ENCODE measurements around the gene NEU1. TPM values are rescaled to one million over a fixed set of nuclear protein-coding genes. Genes with fewer than 3 reads are reported as not detected.

Gene NEU1
- total RNA-seq, 1 experiment from 2014 or later = 34.3 TPM

DNA sequence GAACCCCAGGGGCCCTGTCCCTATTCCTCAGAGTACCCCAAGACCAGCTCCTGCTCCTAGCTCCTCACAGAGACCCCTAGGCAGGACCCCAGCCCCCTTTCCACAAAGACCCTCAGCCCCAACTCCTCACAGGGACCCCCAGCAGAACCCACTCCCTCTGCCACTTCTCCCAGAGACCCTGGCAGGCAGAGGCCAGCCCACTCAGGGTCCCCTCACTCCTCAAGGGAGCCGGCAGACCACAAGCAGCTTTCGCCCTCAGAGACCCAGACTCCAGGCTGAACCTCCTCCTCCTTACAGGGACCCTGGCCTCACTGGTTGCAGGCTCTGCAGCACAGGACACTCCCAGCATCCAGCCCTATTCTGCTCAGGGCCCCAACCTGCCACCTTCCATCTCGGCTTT is 15.6 kb upstream of the NEU1 start:
- no peak overlapping the region for H3K4me3 ChIP-seq (ENCODE audit: low read depth, low read length, poor library complexity, severe bottlenecking)
- no TSS peak for BruUV-seq (replicated peaks)
- no peak for TF ChIP-seq EZH2 (IDR thresholded peaks at IDR 0.05; ENCODE audit: borderline replicate concordance, low read depth, low read length, poor library complexity, severe bottlenecking)
- ChIA-PET CTCF (no interaction called here), POLR2A (ENCODE audit: low non-redundant PET) (no interaction called here)
- no peaks in the 10 kb centered on the region for H3K4me1 ChIP-seq (ENCODE audit: insufficient read depth, low read length, poor library complexity, severe bottlenecking)
- no peak for DNase-seq (ENCODE audit: low spot score)
- no peaks in the 10 kb centered on the region for H3K9me3 ChIP-seq (ENCODE audit: low read depth, low read length, poor library complexity, severe bottlenecking)
- H3K27ac ChIP-seq (ENCODE audit: low read depth, low read length, poor library complexity, severe bottlenecking) = no peak overlapping the region
- H3K36me3 ChIP-seq (ENCODE audit: insufficient read depth, low read length, poor library complexity, severe bottlenecking) = peaks cover 35% of the 10 kb centered on the region
- no peaks in the 10 kb centered on the region for H3K27me3 ChIP-seq (replicated peaks; ENCODE audit: insufficient read depth, low read depth, low read length, poor library complexity)
- intact Hi-C loops (cut with micrococcal nuclease; ENCODE audit: unreplicated experiment) = no loop called here

DNA sequence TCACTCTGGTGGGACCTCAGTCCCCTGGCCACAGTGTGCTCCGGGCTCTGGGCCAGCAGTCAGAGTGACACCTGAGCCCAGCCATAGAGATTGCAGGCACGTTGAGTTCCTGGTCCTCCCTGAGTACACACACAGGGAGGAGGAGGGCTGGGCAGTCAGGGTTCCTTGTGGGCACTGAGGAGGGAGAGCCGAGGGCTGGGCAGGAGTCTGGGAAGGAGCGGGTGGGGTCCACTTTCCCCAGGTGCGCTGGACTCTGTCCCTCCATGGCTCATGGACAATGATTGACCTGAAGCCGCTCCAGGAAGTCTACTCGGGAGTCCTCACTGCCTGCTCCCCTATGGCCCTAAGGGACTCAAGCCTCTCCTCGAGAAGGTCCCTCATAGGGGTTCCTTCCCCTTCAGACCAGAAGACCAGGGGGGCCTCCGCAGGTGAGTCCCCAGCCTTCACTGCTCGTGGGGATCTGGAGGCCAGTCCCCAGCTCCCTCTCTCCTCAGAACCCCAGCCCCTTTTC is 15.1 kb upstream of the NEU1 start:
- Histone ChIP-seq H3K9me3 (ENCODE audit: low read depth, low read length, poor library complexity, severe bottlenecking) (no peaks in the 10 kb centered on the region), H3K27ac (ENCODE audit: low read depth, low read length, poor library complexity, severe bottlenecking) (no peak overlapping the region), H3K36me3 (ENCODE audit: insufficient read depth, low read length, poor library complexity, severe bottlenecking) (peaks cover 30% of the 10 kb centered on the region), H3K4me3 (ENCODE audit: low read depth, low read length, poor library complexity, severe bottlenecking) (no peak overlapping the region), H3K27me3 (replicated peaks; ENCODE audit: insufficient read depth, low read depth, low read length, poor library complexity) (no peaks in the 10 kb centered on the region), H3K4me1 (ENCODE audit: insufficient read depth, low read length, poor library complexity, severe bottlenecking) (no peaks in the 10 kb centered on the region)
- intact Hi-C loops (cut with micrococcal nuclease; ENCODE audit: unreplicated experiment) = no loop called here
- DNase-seq (ENCODE audit: low spot score) = no peak
- BruUV-seq (replicated peaks) = no TSS peak
- CTCF ChIA-PET = no interaction called here
- POLR2A ChIA-PET (ENCODE audit: low non-redundant PET) = no interaction called here
- TF ChIP-seq CTCF (conservative IDR thresholded peaks at IDR 0.05; ENCODE audit: low read depth, low read length) = no peak
- no peak for TF ChIP-seq EZH2 (IDR thresholded peaks at IDR 0.05; ENCODE audit: borderline replicate concordance, low read depth, low read length, poor library complexity, severe bottlenecking)

DNA sequence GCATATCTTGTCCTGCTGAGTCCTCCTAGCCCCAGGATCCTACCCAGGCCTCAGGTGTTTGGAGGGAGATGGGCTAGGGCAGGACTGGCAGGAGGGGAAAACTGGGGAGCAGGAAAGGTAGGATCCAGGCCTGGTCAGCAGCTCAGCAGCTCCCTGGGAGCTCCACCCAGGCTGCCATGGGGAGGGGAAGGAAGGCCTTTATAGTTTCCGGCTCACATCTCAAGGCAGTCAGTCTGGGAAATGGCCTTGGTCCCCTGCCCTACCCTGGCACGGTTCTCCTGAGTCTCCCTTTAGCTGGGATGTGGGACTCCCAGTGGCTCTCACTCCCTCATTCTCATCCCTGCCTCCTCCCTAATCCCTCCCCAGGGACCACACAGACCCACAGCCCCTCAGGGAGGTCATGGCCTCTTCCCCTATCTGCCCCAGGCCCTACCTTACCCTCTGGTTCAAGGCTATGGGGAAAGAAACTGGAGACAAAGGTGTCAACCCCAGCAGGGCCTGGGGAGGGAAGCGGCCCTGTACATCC is 14.6 kb upstream of the NEU1 start:
- intact Hi-C loops (cut with micrococcal nuclease; ENCODE audit: unreplicated experiment) = no loop called here
- Histone ChIP-seq H3K36me3 (ENCODE audit: insufficient read depth, low read length, poor library complexity, severe bottlenecking) (peaks cover 24% of the 10 kb centered on the region), H3K4me1 (ENCODE audit: insufficient read depth, low read length, poor library complexity, severe bottlenecking) (no peaks in the 10 kb centered on the region), H3K4me3 (ENCODE audit: low read depth, low read length, poor library complexity, severe bottlenecking) (no peak overlapping the region), H3K27ac (ENCODE audit: low read depth, low read length, poor library complexity, severe bottlenecking) (no peak overlapping the region), H3K27me3 (replicated peaks; ENCODE audit: insufficient read depth, low read depth, low read length, poor library complexity) (no peaks in the 10 kb centered on the region), H3K9me3 (ENCODE audit: low read depth, low read length, poor library complexity, severe bottlenecking) (no peaks in the 10 kb centered on the region)
- TF ChIP-seq CTCF (conservative IDR thresholded peaks at IDR 0.05; ENCODE audit: low read depth, low read length) (no peak), EZH2 (IDR thresholded peaks at IDR 0.05; ENCODE audit: borderline replicate concordance, low read depth, low read length, poor library complexity, severe bottlenecking) (no peak)
- no peak for DNase-seq (ENCODE audit: low spot score)
- POLR2A ChIA-PET (ENCODE audit: low non-redundant PET) = no interaction called here
- CTCF ChIA-PET = interaction anchor here (0.5 kb wide), 1 partner anchor 63 kb away, joined by 3 read pairs; no protein-coding TSS in a partner anchor
- no TSS peak for BruUV-seq (replicated peaks)

GRCh38 chr6:31876357-31876756 is 13.7 kb upstream of the NEU1 start:
- Histone ChIP-seq H3K9me3 (ENCODE audit: low read depth, low read length, poor library complexity, severe bottlenecking) (no peaks in the 10 kb centered on the region), H3K27me3 (replicated peaks; ENCODE audit: insufficient read depth, low read depth, low read length, poor library complexity) (no peaks in the 10 kb centered on the region), H3K36me3 (ENCODE audit: insufficient read depth, low read length, poor library complexity, severe bottlenecking) (peaks cover 18% of the 10 kb centered on the region), H3K4me3 (ENCODE audit: low read depth, low read length, poor library complexity, severe bottlenecking) (no peak overlapping the region), H3K4me1 (ENCODE audit: insufficient read depth, low read length, poor library complexity, severe bottlenecking) (no peaks in the 10 kb centered on the region), H3K27ac (ENCODE audit: low read depth, low read length, poor library complexity, severe bottlenecking) (no peak overlapping the region)
- BruUV-seq (replicated peaks) = no TSS peak
- no peak for TF ChIP-seq EZH2 (IDR thresholded peaks at IDR 0.05; ENCODE audit: borderline replicate concordance, low read depth, low read length, poor library complexity, severe bottlenecking)
- no peak for TF ChIP-seq CTCF (conservative IDR thresholded peaks at IDR 0.05; ENCODE audit: low read depth, low read length)
- intact Hi-C loops (cut with micrococcal nuclease; ENCODE audit: unreplicated experiment) = no loop called here
- DNase-seq (ENCODE audit: low spot score) = no peak
- ChIA-PET CTCF (interaction anchor here (0.6 kb wide), 1 partner anchor 477 kb away, joined by 3 read pairs; no protein-coding TSS in a partner anchor), POLR2A (ENCODE audit: low non-redundant PET) (no interaction called here)

All from A673 (cell line).